Activated T-cell treated with anti-CD3 and anti-CD28 coated beads, Interleukin-2, amount 50 U/mL, for 24 hours (primary cell): ENCODE measurements around the gene AJAP1.

Experiments
- DNase-seq: peaks from one replicate; pipeline ENCODE4 v3.0.0-alpha.2; 2020
- H3K27ac Mint-ChIP-seq: 2 replicates; pipeline ENCODE4 v1.8.0; 2020; ENCODE audit warnings: mild to moderate bottlenecking, mixed read lengths
- H3K27me3 Mint-ChIP-seq: 2 replicates; pipeline ENCODE4 v1.8.0; 2020; ENCODE audit warnings: mixed read lengths
- H3K36me3 Mint-ChIP-seq: 2 replicates; pipeline ENCODE4 v1.8.0; 2020; ENCODE audit warnings: low read depth, mixed read lengths
- H3K4me1 Mint-ChIP-seq: 2 replicates; pipeline ENCODE4 v1.8.0; 2020; ENCODE audit warnings: low read depth, mixed read lengths
- H3K4me3 Mint-ChIP-seq: 2 replicates; pipeline ENCODE4 v1.8.0; 2020; ENCODE audit warnings: mild to moderate bottlenecking, moderate library complexity, mixed read lengths
- H3K9me3 Mint-ChIP-seq: 2 replicates; pipeline ENCODE4 v1.8.0; 2020; ENCODE audit warnings: mixed read lengths

The AJAP1 gene

GRCh38 chr1:4802024-4802423, 147.6 kb downstream of the AJAP1 start:
- no peak overlapping the region for H3K4me3 Mint-ChIP-seq
- no peak overlapping the region for H3K27ac Mint-ChIP-seq
- H3K9me3 Mint-ChIP-seq = peaks cover 6% of the 10 kb centered on the region
- no peak for DNase-seq
- H3K36me3 Mint-ChIP-seq = no peaks in the 10 kb centered on the region
- no peaks in the 10 kb centered on the region for H3K4me1 Mint-ChIP-seq
- peaks cover 36% of the 10 kb centered on the region for H3K27me3 Mint-ChIP-seq

- Mint-ChIP-seq H3K27ac (no peak overlapping the region), H3K27me3 (peaks cover 36% of the 10 kb centered on the region), H3K4me3 (no peak overlapping the region)
These were observed 148.9 kb downstream of the AJAP1 start for GRCh38 chr1:4803335-4803734.

GRCh38 chr1:4805987-4806386, 151.6 kb downstream of the AJAP1 start:
- peaks cover 41% of the 10 kb centered on the region for H3K27me3 Mint-ChIP-seq
- H3K36me3 Mint-ChIP-seq = no peaks in the 10 kb centered on the region
- no peak overlapping the region for H3K27ac Mint-ChIP-seq
- no peak overlapping the region for H3K4me3 Mint-ChIP-seq
- H3K4me1 Mint-ChIP-seq = no peaks in the 10 kb centered on the region
- no peak for DNase-seq
- H3K9me3 Mint-ChIP-seq = peaks cover 6% of the 10 kb centered on the region

More at GRCh38 chr1:4803335-4803734, 148.9 kb downstream of the AJAP1 start:
- no peak for DNase-seq
- H3K9me3 Mint-ChIP-seq = peaks cover 6% of the 10 kb centered on the region
- H3K36me3 Mint-ChIP-seq = no peaks in the 10 kb centered on the region
- no peaks in the 10 kb centered on the region for H3K4me1 Mint-ChIP-seq

GRCh38 chr1:4820543-4820942, 166.1 kb downstream of the AJAP1 start:
- no peak overlapping the region for H3K27ac Mint-ChIP-seq
- no peak for DNase-seq
- peaks cover 11% of the 10 kb centered on the region for H3K27me3 Mint-ChIP-seq

GRCh38 chr1:4825800-4826450, 171.5 kb downstream of the AJAP1 start:
- Mint-ChIP-seq H3K27me3 (peaks cover 27% of the 10 kb centered on the region), H3K4me3 (no peak overlapping the region), H3K9me3 (peaks cover 2% of the 10 kb centered on the region), H3K27ac (no peak overlapping the region), H3K4me1 (no peaks in the 10 kb centered on the region), H3K36me3 (no peaks in the 10 kb centered on the region)
- no peak for DNase-seq

More at GRCh38 chr1:4820543-4820942, 166.1 kb downstream of the AJAP1 start:
- Mint-ChIP-seq H3K4me1 (no peaks in the 10 kb centered on the region), H3K4me3 (no peak overlapping the region), H3K36me3 (no peaks in the 10 kb centered on the region), H3K9me3 (peaks cover 9% of the 10 kb centered on the region)

- peaks cover 22% of the 10 kb centered on the region for H3K27me3 Mint-ChIP-seq
- H3K36me3 Mint-ChIP-seq = no peaks in the 10 kb centered on the region
- H3K4me3 Mint-ChIP-seq = no peak overlapping the region
- no peaks in the 10 kb centered on the region for H3K4me1 Mint-ChIP-seq
- no peak for DNase-seq
- no peaks in the 10 kb centered on the region for H3K9me3 Mint-ChIP-seq
- H3K27ac Mint-ChIP-seq = no peak overlapping the region
These were observed 176.3 kb downstream of the AJAP1 start for GRCh38 chr1:4830707-4831106.

- Mint-ChIP-seq H3K27ac (no peak overlapping the region), H3K4me1 (no peaks in the 10 kb centered on the region), H3K9me3 (no peaks in the 10 kb centered on the region), H3K4me3 (no peak overlapping the region), H3K27me3 (peaks cover 34% of the 10 kb centered on the region), H3K36me3 (no peaks in the 10 kb centered on the region)
- no peak for DNase-seq
These were observed 182.2 kb downstream of the AJAP1 start for GRCh38 chr1:4836574-4836973.

- no peaks in the 10 kb centered on the region for H3K36me3 Mint-ChIP-seq
- H3K27ac Mint-ChIP-seq = no peak overlapping the region
- no peak for DNase-seq
- no peak overlapping the region for H3K4me3 Mint-ChIP-seq
- H3K27me3 Mint-ChIP-seq = peaks cover 38% of the 10 kb centered on the region
- H3K4me1 Mint-ChIP-seq = no peaks in the 10 kb centered on the region
- H3K9me3 Mint-ChIP-seq = no peaks in the 10 kb centered on the region
These were observed 182.7 kb downstream of the AJAP1 start for GRCh38 chr1:4837031-4837600.

GRCh38 chr1:4837752-4838151, 183.3 kb downstream of the AJAP1 start:
- Mint-ChIP-seq H3K4me3 (no peak overlapping the region), H3K4me1 (no peaks in the 10 kb centered on the region), H3K36me3 (no peaks in the 10 kb centered on the region), H3K27me3 (peaks cover 40% of the 10 kb centered on the region), H3K27ac (no peak overlapping the region), H3K9me3 (no peaks in the 10 kb centered on the region)
- no peak for DNase-seq

- H3K27ac Mint-ChIP-seq = no peak overlapping the region
- no peaks in the 10 kb centered on the region for H3K9me3 Mint-ChIP-seq
- H3K4me1 Mint-ChIP-seq = no peaks in the 10 kb centered on the region
- peaks cover 42% of the 10 kb centered on the region for H3K27me3 Mint-ChIP-seq
- no peak overlapping the region for H3K4me3 Mint-ChIP-seq
- H3K36me3 Mint-ChIP-seq = no peaks in the 10 kb centered on the region
- DNase-seq = no peak
These were observed 183.8 kb downstream of the AJAP1 start for GRCh38 chr1:4838231-4838630.
